Cardiac muscle cell (in vitro differentiated cells and primary cell): Measurements from ENCODE around the gene STARD13. TPM values are rescaled to one million over a fixed set of nuclear protein-coding genes. Genes with fewer than 3 reads are reported as not detected.

Source experiments
- DNase-seq, 2 donors: peaks; one replicate each; pipeline versions ENCODE4 v3.0.0 to v3.0.0-alpha.2; 2010 to 2017; ENCODE audit warnings: low read depth in 1 of 2, low spot score in 1 of 2
- H3K27ac ChIP-seq: fragments of 200-600 bp; sonication (generic); 2 replicates; pipeline ENCODE4 v1.5.1; 2016
- H3K27me3 ChIP-seq: fragments of 200-600 bp; sonication (generic); 2 replicates; pipeline ENCODE4 v1.6.0; 2016; ENCODE audit warnings: control low read depth
- H3K36me3 ChIP-seq: fragments of 200-600 bp; sonication (generic); 2 replicates; pipeline ENCODE4 v1.5.1; 2016; ENCODE audit warnings: control low read depth
- H3K4me1 ChIP-seq: fragments of 200-600 bp; sonication (generic); 2 replicates; pipeline ENCODE4 v1.8.1; 2017; ENCODE audit warnings: low read depth, mild to moderate bottlenecking, mixed run types
- H3K4me3 ChIP-seq: fragments of 200-600 bp; sonication (generic); 2 replicates; pipeline ENCODE4 v1.5.1; 2016; ENCODE audit warnings: mild to moderate bottlenecking
- H3K9me3 ChIP-seq: fragments of 200-600 bp; sonication (generic); 2 replicates; pipeline ENCODE4 v1.5.1; 2017; ENCODE audit warnings: low read depth, mild to moderate bottlenecking, control low read depth
- CTCF ChIP-seq: IDR thresholded peaks from 2 replicates; pipeline ENCODE4 v1.5.1; 2012; ENCODE audit warnings: low read depth, mild to moderate bottlenecking, low read length
- polyA plus RNA-seq: library from polyadenylated mRNA; unstranded; fragments of >200 nt; fragmentation: Nextera tagmentation; extraction: Ambion mirVana; gene quantifications from 2 replicates; pipeline ENCODE4 v1.2.1, GENCODE V29; 2016
- total RNA-seq: library from RNA; depleted of rRNA; stranded (reverse); fragments of >200 nt; gene quantifications from 2 replicates; pipeline ENCODE4 v1.2.3, GENCODE V29; 2016

The STARD13 gene
- total and polyA plus RNA-seq, 2 experiments from 2014 or later: 16.5 to 23.5 TPM

- Histone ChIP-seq H3K27ac (no peak overlapping the region), H3K9me3 (no peaks in the 10 kb centered on the region), H3K27me3 (no peaks in the 10 kb centered on the region), H3K4me1 (peaks cover 18% of the 10 kb centered on the region), H3K4me3 (no peak overlapping the region), H3K36me3 (no peaks in the 10 kb centered on the region)
- TF ChIP-seq CTCF: no peak
- no peak for DNase-seq
These were observed 82.8 kb downstream of the STARD13 start for GRCh38 chr13:33202644-33203169.

GRCh38 chr13:33201659-33202058, 83.9 kb downstream of the STARD13 start:
- no peak for TF ChIP-seq CTCF
- H3K36me3 ChIP-seq: no peaks in the 10 kb centered on the region
- peaks cover 11% of the 10 kb centered on the region for H3K4me1 ChIP-seq
- no peaks in the 10 kb centered on the region for H3K9me3 ChIP-seq
- no peak for DNase-seq
- no peak overlapping the region for H3K4me3 ChIP-seq
- H3K27ac ChIP-seq: no peak overlapping the region
- H3K27me3 ChIP-seq: no peaks in the 10 kb centered on the region

- peaks cover 11% of the 10 kb centered on the region for H3K4me1 ChIP-seq
- H3K27ac ChIP-seq: peak overlapping the region; percentile 11
These were observed 86.2 kb downstream of the STARD13 start for GRCh38 chr13:33199289-33199850.

GRCh38 chr13:33197541-33197971, 88.0 kb downstream of the STARD13 start:
- no peaks in the 10 kb centered on the region for H3K36me3 ChIP-seq
- no peak for TF ChIP-seq CTCF

More at GRCh38 chr13:33199289-33199850, 86.2 kb downstream of the STARD13 start:
- H3K4me3 ChIP-seq: no peak overlapping the region
- H3K9me3 ChIP-seq: no peaks in the 10 kb centered on the region
- no peak for DNase-seq
- no peaks in the 10 kb centered on the region for H3K36me3 ChIP-seq
- H3K27me3 ChIP-seq: no peaks in the 10 kb centered on the region
- TF ChIP-seq CTCF: no peak

GRCh38 chr13:33196767-33197166, 88.8 kb downstream of the STARD13 start:
- peaks cover 19% of the 10 kb centered on the region for H3K4me1 ChIP-seq
- H3K36me3 ChIP-seq: no peaks in the 10 kb centered on the region
- H3K4me3 ChIP-seq: no peak overlapping the region
- no peak for DNase-seq
- no peak for TF ChIP-seq CTCF
- H3K9me3 ChIP-seq: no peaks in the 10 kb centered on the region
- no peak overlapping the region for H3K27ac ChIP-seq
- H3K27me3 ChIP-seq: no peaks in the 10 kb centered on the region

More at GRCh38 chr13:33197541-33197971, 88.0 kb downstream of the STARD13 start:
- Histone ChIP-seq H3K27me3 (no peaks in the 10 kb centered on the region), H3K27ac (no peak overlapping the region), H3K4me1 (peaks cover 19% of the 10 kb centered on the region), H3K9me3 (no peaks in the 10 kb centered on the region), H3K4me3 (no peak overlapping the region)
- DNase-seq: no peak
